Measurements from ENCODE around the gene UNC80. TPM values are rescaled to one million over a fixed set of nuclear protein-coding genes. Genes with fewer than 3 reads are reported as not detected.

The UNC80 gene
- polyA plus RNA-seq, 1 of the 3 experiments (the other 2 are of a cell fraction), result 0.59 TPM

DNA sequence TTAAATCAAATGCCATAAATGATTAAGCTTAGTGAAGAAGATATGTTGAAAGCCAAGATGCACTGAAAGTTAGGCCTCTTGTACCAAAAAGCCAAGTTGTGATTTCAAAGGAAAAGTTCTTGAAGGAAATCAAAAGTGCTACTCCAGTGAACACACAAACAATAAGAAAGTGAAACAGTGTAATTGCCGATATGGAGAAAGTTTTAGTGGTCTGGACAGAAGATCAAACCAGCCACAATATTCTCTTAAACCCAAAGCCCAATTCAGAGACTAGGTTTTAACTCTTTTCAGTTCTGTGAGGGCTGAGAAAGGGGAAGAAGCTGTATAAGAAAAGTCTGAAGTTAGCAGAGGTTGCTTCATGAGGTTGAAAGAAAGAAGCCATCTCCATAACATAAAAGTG, 129.0 kb downstream of the UNC80 start (continued):
- TF ChIP-seq, protein P1, sequence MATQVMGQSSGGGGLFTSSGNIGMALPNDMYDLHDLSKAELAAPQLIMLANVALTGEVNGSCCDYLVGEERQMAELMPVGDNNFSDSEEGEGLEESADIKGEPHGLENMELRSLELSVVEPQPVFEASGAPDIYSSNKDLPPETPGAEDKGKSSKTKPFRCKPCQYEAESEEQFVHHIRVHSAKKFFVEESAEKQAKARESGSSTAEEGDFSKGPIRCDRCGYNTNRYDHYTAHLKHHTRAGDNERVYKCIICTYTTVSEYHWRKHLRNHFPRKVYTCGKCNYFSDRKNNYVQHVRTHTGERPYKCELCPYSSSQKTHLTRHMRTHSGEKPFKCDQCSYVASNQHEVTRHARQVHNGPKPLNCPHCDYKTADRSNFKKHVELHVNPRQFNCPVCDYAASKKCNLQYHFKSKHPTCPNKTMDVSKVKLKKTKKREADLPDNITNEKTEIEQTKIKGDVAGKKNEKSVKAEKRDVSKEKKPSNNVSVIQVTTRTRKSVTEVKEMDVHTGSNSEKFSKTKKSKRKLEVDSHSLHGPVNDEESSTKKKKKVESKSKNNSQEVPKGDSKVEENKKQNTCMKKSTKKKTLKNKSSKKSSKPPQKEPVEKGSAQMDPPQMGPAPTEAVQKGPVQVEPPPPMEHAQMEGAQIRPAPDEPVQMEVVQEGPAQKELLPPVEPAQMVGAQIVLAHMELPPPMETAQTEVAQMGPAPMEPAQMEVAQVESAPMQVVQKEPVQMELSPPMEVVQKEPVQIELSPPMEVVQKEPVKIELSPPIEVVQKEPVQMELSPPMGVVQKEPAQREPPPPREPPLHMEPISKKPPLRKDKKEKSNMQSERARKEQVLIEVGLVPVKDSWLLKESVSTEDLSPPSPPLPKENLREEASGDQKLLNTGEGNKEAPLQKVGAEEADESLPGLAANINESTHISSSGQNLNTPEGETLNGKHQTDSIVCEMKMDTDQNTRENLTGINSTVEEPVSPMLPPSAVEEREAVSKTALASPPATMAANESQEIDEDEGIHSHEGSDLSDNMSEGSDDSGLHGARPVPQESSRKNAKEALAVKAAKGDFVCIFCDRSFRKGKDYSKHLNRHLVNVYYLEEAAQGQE (IDR thresholded peaks at IDR 0.05; ENCODE audit: low read depth, low read length), result no peak

DNA sequence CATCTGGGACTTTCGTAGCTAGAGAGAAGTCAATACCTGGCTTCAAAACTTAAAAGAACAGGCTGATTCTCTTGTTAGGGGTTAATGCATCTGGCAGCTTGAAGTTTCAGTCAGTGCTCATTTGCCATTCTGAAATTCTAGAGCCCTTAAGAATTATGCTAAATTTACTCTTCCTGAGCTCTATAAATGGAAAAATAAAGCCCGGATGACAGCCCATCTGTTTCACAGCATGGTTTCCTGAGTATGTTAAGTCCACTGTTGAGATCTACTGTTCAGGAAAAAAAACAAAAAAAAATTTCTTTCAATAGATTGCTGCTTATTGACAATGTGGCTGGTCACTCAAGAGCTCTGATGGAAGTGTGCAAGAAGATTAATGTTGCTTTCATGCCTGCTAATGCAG, 129.5 kb downstream of the UNC80 start:
- H3K4me1 ChIP-seq (ENCODE audit: control insufficient read depth in 1 of 2, insufficient read depth in 2 of 2, low read depth in 1 of 2, low read length in 1 of 2), result 0 out of 4 replicates have a peak, but pooled peaks cover 0 to 5% of the 10 kb centered on the region in 2 experiments
- DNase-seq, result no peak
- 51% methylated on average over 2 of the region's 2 CpGs for WGBS (ENCODE audit: low lambda C conversion rate)
- no peaks in the 10 kb centered on the region for H4K20me1 ChIP-seq (ENCODE audit: insufficient read depth)
- no peaks in the 10 kb centered on the region for H3K27me3 ChIP-seq (ENCODE audit: insufficient read depth)
- H3K9ac ChIP-seq, result no peak overlapping the region
- no peak overlapping the region for H3K4me3 ChIP-seq (ENCODE audit: low read depth in 2 of 2, low read length in 1 of 2)
- peaks cover 13% of the 10 kb centered on the region for H3F3A ChIP-seq (replicated peaks; ENCODE audit: insufficient read depth)
- H3K27ac ChIP-seq (ENCODE audit: low read depth in 2 of 2, low read length in 1 of 2), result no peak overlapping the region
- H2AFZ ChIP-seq (ENCODE audit: low read depth), result no peak overlapping the region
- ChIA-PET POLR2A (no interaction called here), CTCF (interaction anchor here (1.2 to 1.7 kb wide), 2 partner anchors 21 to 49 kb away, joined by 3 read pairs; no protein-coding TSS in a partner anchor)
- H3K79me2 ChIP-seq (ENCODE audit: insufficient read depth), result no peaks in the 10 kb centered on the region
- no peak overlapping the region for H3K4me2 ChIP-seq
- peaks cover 0 to 4% of the 10 kb centered on the region in 2 experiments for H3K36me3 ChIP-seq (replicated peaks in 1 of 2; ENCODE audit: control insufficient read depth in 1 of 2, insufficient read depth in 2 of 2, low read length in 1 of 2)
- H3K9me2 ChIP-seq, result no peaks in the 10 kb centered on the region
- no peak for TF ChIP-seq PBX3 (IDR thresholded peaks at IDR 0.05)
- no peak for TF ChIP-seq USF1 (IDR thresholded peaks at IDR 0.05; ENCODE audit: borderline replicate concordance, low read depth)
- no peak for TF ChIP-seq NRF1 (IDR thresholded peaks at IDR 0.05; ENCODE audit: low read depth, low read length)
- TF ChIP-seq ZBTB33 (IDR thresholded peaks at IDR 0.05; ENCODE audit: borderline replicate concordance, low read depth), result no peak
- TF ChIP-seq POLR2AphosphoS5 (IDR thresholded peaks at IDR 0.05; ENCODE audit: low read depth, low read length), result no peak
- TF ChIP-seq NFIC (IDR thresholded peaks at IDR 0.05; ENCODE audit: borderline replicate concordance), result no peak
- TF ChIP-seq EZH2phosphoT487 (IDR thresholded peaks at IDR 0.05; ENCODE audit: borderline replicate concordance, low read depth), result no peak
- no peak for TF ChIP-seq GATA2 (CRISPR knock-in tag; IDR thresholded peaks at IDR 0.05)
- TF ChIP-seq FOSL2 (IDR thresholded peaks at IDR 0.05; ENCODE audit: borderline replicate concordance, low read depth), result no peak
- TF ChIP-seq EP300 (IDR thresholded peaks at IDR 0.05; ENCODE audit: borderline replicate concordance in 1 of 2, low read depth in 1 of 2, low read length in 1 of 2), result no peak
- TF ChIP-seq ELF1 (IDR thresholded peaks at IDR 0.05), result no peak
- no peak for TF ChIP-seq CHD2 (IDR thresholded peaks at IDR 0.05; ENCODE audit: low read length, partially characterized antibody)
- no peak for TF ChIP-seq SMC3 (IDR thresholded peaks at IDR 0.05; ENCODE audit: low read depth, low read length)
- no peak for TF ChIP-seq FOXJ3 (CRISPR knock-in tag; IDR thresholded peaks at IDR 0.05)
- no peak for TF ChIP-seq USF2 (IDR thresholded peaks at IDR 0.05; ENCODE audit: borderline replicate concordance, low read depth, low read length)
- TF ChIP-seq IRF3 (IDR thresholded peaks at IDR 0.05; ENCODE audit: low read depth, low read length), result no peak
- TF ChIP-seq YY1 (IDR thresholded peaks at IDR 0.05; ENCODE audit: low read depth), result no peak
- no peaks in the 10 kb centered on the region for H3K9me3 ChIP-seq
